Embryonic facial prominence (tissue), 1 donor: Measurements from ENCODE around the gene MTX1.
"Not testable (repeated sequence)": the region's sequence is repeated elsewhere in the genome, so short reads cannot be mapped to it uniquely, and the experiment has no call there.

Experiments used
- DNase-seq: peaks from one replicate; pipeline ENCODE4 v3.0.0-alpha.2; 2016; ENCODE audit errors: extremely low spot score

Gene MTX1

GRCh38 chr1:155208541-155209311, at the start of gene MTX1:
Gene MTX1, plus strand, starts transcription at chr1:155208695. Its CDS starts 110 bp downstream, at chr1:155208805.
- DNase-seq: peak; percentile 91

GRCh38 chr1:155158991-155159390, 49.5 kb upstream of the MTX1 start:
- no peak for DNase-seq

- DNase-seq: no peak
Measured at GRCh38 chr1:155160128-155160527, 48.4 kb upstream of the MTX1 start.

- DNase-seq: not testable (repeated sequence)
Measured at GRCh38 chr1:155162631-155163030, 45.9 kb upstream of the MTX1 start.

- not testable (repeated sequence) for DNase-seq
Measured at GRCh38 chr1:155163785-155164184, 44.7 kb upstream of the MTX1 start.

- DNase-seq: not testable (repeated sequence)
Measured at GRCh38 chr1:155164625-155165024, 43.9 kb upstream of the MTX1 start.

GRCh38 chr1:155166051-155166470, 42.4 kb upstream of the MTX1 start:
- DNase-seq: no peak

- no peak for DNase-seq
Measured at GRCh38 chr1:155166471-155167165, 41.9 kb upstream of the MTX1 start.

GRCh38 chr1:155167166-155168104, 41.1 kb upstream of the MTX1 start:
- no peak for DNase-seq

GRCh38 chr1:155168105-155168445, 40.4 kb upstream of the MTX1 start:
- not testable (repeated sequence) for DNase-seq

- no peak for DNase-seq
Measured at GRCh38 chr1:155168456-155169210, 39.9 kb upstream of the MTX1 start.

GRCh38 chr1:155169541-155169940, 39.0 kb upstream of the MTX1 start:
- no peak for DNase-seq

GRCh38 chr1:155170101-155170785, 38.3 kb upstream of the MTX1 start:
- no peak for DNase-seq

- DNase-seq: no peak
Measured at GRCh38 chr1:155170806-155171205, 37.7 kb upstream of the MTX1 start.

GRCh38 chr1:155171836-155172731, 36.4 kb upstream of the MTX1 start:
- no peak for DNase-seq

- peak; percentile 95 for DNase-seq
Measured at GRCh38 chr1:155172732-155173477, 35.6 kb upstream of the MTX1 start, which contains the start of gene KRTCAP2. Gene KRTCAP2, minus strand, starts transcription at chr1:155173304. Its CDS starts 80 bp downstream, at chr1:155173224.

GRCh38 chr1:155173478-155174323, 34.8 kb upstream of the MTX1 start, which contains the start of gene TRIM46:
Gene TRIM46, plus strand, starts transcription at chr1:155173849. Its CDS starts 118 bp downstream, at chr1:155173967.
- no peak for DNase-seq
